Activated CD8-positive, alpha-beta T cell treated with anti-CD3 and anti-CD28 coated beads for 36 hours (primary cell): ENCODE results near the gene MYO1D. TPM values are rescaled to one million over a fixed set of nuclear protein-coding genes. Genes with fewer than 3 reads are reported as not detected.

Experiments used
- ATAC-seq: fragments of 200-7000 bp; cut with Tn5 transposase; one replicate; pipeline ENCODE4 v1.10.0; 2021; ENCODE audit warnings: mild to moderate bottlenecking, moderate library complexity
- CTCF ChIA-PET: fragments of 350-600 bp; sonication (Branson Sonifier 250); formaldehyde crosslinking; loops from one replicate; lab custom pipeline; 2021; ENCODE audit warnings: antibody characterized with exemption; lab: Charles Lee
- POLR2A ChIA-PET: fragments of 350-600 bp; sonication (Branson Sonifier 250); formaldehyde crosslinking; loops from one replicate; lab custom pipeline; 2021; ENCODE audit warnings: antibody characterized with exemption; lab: Charles Lee
- DNase-seq: peaks from one replicate; pipeline ENCODE4 v3.0.0-alpha.2; 2020
- H3K27ac Mint-ChIP-seq: one replicate; pipeline ENCODE4 v1.8.0; 2021; ENCODE audit warnings: mild to moderate bottlenecking, mixed read lengths
- H3K27me3 Mint-ChIP-seq: one replicate; pipeline ENCODE4 v1.8.0; 2021; ENCODE audit warnings: mixed read lengths
- H3K36me3 Mint-ChIP-seq: one replicate; pipeline ENCODE4 v1.8.0; 2021; ENCODE audit warnings: low read depth, mixed read lengths
- H3K4me1 Mint-ChIP-seq: one replicate; pipeline ENCODE4 v1.8.0; 2021; ENCODE audit warnings: low read depth, mixed read lengths
- H3K4me3 Mint-ChIP-seq: one replicate; pipeline ENCODE4 v1.8.0; 2021; ENCODE audit warnings: mild to moderate bottlenecking, moderate library complexity, mixed read lengths
- H3K9me3 Mint-ChIP-seq: one replicate; pipeline ENCODE4 v1.8.0; 2021; ENCODE audit warnings: mixed read lengths
- intact Hi-C: fragments of 100-400 bp; cut with micrococcal nuclease; formaldehyde crosslinking; loops from one replicate; pipeline ENCODE4 v1.10.0; 2022
- total RNA-seq, 2 experiments: library from RNA; stranded (reverse); gene quantifications; one replicate each; pipeline ENCODE4 v1.2.3, GENCODE V29; 2021
- TF ChIP-seq, protein P1 (sequence below): fragments of 200-600 bp; IDR thresholded peaks from one replicate; pipeline ENCODE4 v1.8.0; 2022; ENCODE audit warnings: antibody characterized with exemption, mild to moderate bottlenecking

MYO1D gene
- total RNA-seq, 2 experiments from 2014 or later = 8.3 to 9.2 TPM

GRCh38 chr17:32575852-32576251 lies 301.1 kb downstream of the MYO1D start:
- peaks cover 14% of the 10 kb centered on the region for H3K4me1 Mint-ChIP-seq
- H3K27ac Mint-ChIP-seq = no peak overlapping the region
- TF ChIP-seq, protein P1, sequence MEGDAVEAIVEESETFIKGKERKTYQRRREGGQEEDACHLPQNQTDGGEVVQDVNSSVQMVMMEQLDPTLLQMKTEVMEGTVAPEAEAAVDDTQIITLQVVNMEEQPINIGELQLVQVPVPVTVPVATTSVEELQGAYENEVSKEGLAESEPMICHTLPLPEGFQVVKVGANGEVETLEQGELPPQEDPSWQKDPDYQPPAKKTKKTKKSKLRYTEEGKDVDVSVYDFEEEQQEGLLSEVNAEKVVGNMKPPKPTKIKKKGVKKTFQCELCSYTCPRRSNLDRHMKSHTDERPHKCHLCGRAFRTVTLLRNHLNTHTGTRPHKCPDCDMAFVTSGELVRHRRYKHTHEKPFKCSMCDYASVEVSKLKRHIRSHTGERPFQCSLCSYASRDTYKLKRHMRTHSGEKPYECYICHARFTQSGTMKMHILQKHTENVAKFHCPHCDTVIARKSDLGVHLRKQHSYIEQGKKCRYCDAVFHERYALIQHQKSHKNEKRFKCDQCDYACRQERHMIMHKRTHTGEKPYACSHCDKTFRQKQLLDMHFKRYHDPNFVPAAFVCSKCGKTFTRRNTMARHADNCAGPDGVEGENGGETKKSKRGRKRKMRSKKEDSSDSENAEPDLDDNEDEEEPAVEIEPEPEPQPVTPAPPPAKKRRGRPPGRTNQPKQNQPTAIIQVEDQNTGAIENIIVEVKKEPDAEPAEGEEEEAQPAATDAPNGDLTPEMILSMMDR = no peak
- H3K9me3 Mint-ChIP-seq = peaks cover 3% of the 10 kb centered on the region
- intact Hi-C loops = no loop called here
- H3K4me3 Mint-ChIP-seq = no peak overlapping the region
- H3K27me3 Mint-ChIP-seq = no peaks in the 10 kb centered on the region
- DNase-seq (no peak), ATAC-seq (peak; percentile 42)
- ChIA-PET CTCF (interaction anchor here (1.1 kb wide), 1 partner anchor 114 kb away, joined by 3 read pairs; no protein-coding TSS in a partner anchor), POLR2A (interaction anchor here (0.8 kb wide), 1 partner anchor 12 kb away, joined by 3 read pairs; no protein-coding TSS in a partner anchor)
- no peaks in the 10 kb centered on the region for H3K36me3 Mint-ChIP-seq

- TF ChIP-seq, protein P1 = no peak
- no peak overlapping the region for H3K4me3 Mint-ChIP-seq
- ChIA-PET CTCF (no interaction called here), POLR2A (interaction anchor here (0.7 kb wide), 1 partner anchor 36 kb away, joined by 3 read pairs; no protein-coding TSS in a partner anchor)
- no peaks in the 10 kb centered on the region for H3K9me3 Mint-ChIP-seq
- no peaks in the 10 kb centered on the region for H3K36me3 Mint-ChIP-seq
- DNase-seq = no peak
- intact Hi-C loops = no loop called here
- no peak overlapping the region for H3K27ac Mint-ChIP-seq
- ATAC-seq = peak; percentile 30
- H3K4me1 Mint-ChIP-seq = peaks cover 19% of the 10 kb centered on the region
- no peaks in the 10 kb centered on the region for H3K27me3 Mint-ChIP-seq
These were observed 306.9 kb downstream of the MYO1D start for GRCh38 chr17:32570081-32570396.

GRCh38 chr17:32569171-32570080 lies 307.5 kb downstream of the MYO1D start:
- no peaks in the 10 kb centered on the region for H3K27me3 Mint-ChIP-seq
- TF ChIP-seq, protein P1 = no peak
- H3K36me3 Mint-ChIP-seq = no peaks in the 10 kb centered on the region
- ATAC-seq (peak; percentile 53), DNase-seq (peak; percentile 18)
- no peak overlapping the region for H3K27ac Mint-ChIP-seq
- CTCF ChIA-PET = interaction anchor here (1.0 to 1.3 kb wide), 3 partner anchors 10 to 85 kb away, joined by 3 read pairs; no protein-coding TSS in a partner anchor
- no peak overlapping the region for H3K4me3 Mint-ChIP-seq
- POLR2A ChIA-PET = interaction anchor here (0.6 to 1.4 kb wide), 3 partner anchors 45 to 69 kb away, joined by 3 read pairs; no protein-coding TSS in a partner anchor
- peaks cover 22% of the 10 kb centered on the region for H3K4me1 Mint-ChIP-seq
- intact Hi-C loops = no loop called here
- H3K9me3 Mint-ChIP-seq = no peaks in the 10 kb centered on the region

DNA sequence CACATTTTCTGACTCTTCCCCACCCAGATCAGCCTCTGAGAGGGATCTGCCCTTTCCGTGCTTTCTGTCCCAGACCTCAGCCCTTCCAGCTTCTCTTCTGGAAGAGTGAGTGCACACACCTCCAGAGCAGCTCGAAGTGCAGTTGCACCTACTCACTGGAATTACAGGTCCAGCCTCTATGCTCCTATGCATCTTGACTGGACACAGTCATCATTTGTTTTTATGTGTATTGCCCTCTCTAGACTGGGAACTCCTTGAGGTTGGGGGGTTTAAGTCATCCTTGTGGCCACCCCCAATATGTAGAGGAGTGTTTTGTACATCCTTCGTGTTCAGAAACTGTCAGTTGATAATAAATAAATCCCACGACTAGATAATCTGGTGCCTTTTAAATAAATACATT lies 308.2 kb downstream of the MYO1D start:
- ChIA-PET POLR2A (interaction anchor here (0.6 to 1.4 kb wide), 3 partner anchors 45 to 68 kb away, joined by 3 read pairs; no protein-coding TSS in a partner anchor), CTCF (interaction anchor here (1.0 to 1.3 kb wide), 3 partner anchors 9 to 85 kb away, joined by 3 read pairs; no protein-coding TSS in a partner anchor)
- TF ChIP-seq, protein P1 = no peak
- Mint-ChIP-seq H3K4me1 (peaks cover 29% of the 10 kb centered on the region), H3K27me3 (no peaks in the 10 kb centered on the region), H3K9me3 (no peaks in the 10 kb centered on the region), H3K36me3 (no peaks in the 10 kb centered on the region), H3K4me3 (no peak overlapping the region), H3K27ac (no peak overlapping the region)
- DNase-seq (no peak), ATAC-seq (no peak)
- intact Hi-C loops = no loop called here

- Mint-ChIP-seq H3K27ac (no peak overlapping the region), H3K4me3 (no peak overlapping the region), H3K4me1 (peaks cover 29% of the 10 kb centered on the region), H3K36me3 (no peaks in the 10 kb centered on the region), H3K27me3 (no peaks in the 10 kb centered on the region), H3K9me3 (no peaks in the 10 kb centered on the region)
- ChIA-PET POLR2A (no interaction called here), CTCF (no interaction called here)
- ATAC-seq (no peak), DNase-seq (no peak)
- intact Hi-C loops = no loop called here
- TF ChIP-seq, protein P1 = no peak
These were observed 309.4 kb downstream of the MYO1D start for GRCh38 chr17:32567511-32567910.
